ENCODE results near the gene WSCD2. TPM values are rescaled to one million over a fixed set of nuclear protein-coding genes. Genes with fewer than 3 reads are reported as not detected.

The WSCD2 gene
- total RNA-seq, 4 donors from 2014 or later = 0.46 to 1.3 (median 0.50) TPM; not detected in 1

DNA sequence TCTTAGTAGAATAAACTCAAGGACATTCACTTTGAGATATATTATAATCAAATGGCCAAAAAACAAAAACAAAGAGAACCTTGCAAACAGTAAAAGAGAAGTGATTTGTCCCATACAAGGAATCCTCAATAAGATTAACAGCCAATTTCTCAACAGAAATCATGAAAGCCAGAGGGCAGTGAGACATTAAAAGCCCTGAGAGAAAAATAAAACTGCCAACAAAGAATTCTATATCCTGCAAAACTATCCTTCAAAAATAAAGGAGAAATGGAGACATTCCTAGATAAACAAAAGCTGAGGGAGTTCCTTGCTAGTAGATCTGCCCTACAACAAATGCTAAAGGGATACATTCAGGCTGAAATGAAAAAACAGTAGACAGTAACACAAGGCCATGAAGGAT lies 131.9 kb downstream of the WSCD2 start:
- TF ChIP-seq, protein P1, sequence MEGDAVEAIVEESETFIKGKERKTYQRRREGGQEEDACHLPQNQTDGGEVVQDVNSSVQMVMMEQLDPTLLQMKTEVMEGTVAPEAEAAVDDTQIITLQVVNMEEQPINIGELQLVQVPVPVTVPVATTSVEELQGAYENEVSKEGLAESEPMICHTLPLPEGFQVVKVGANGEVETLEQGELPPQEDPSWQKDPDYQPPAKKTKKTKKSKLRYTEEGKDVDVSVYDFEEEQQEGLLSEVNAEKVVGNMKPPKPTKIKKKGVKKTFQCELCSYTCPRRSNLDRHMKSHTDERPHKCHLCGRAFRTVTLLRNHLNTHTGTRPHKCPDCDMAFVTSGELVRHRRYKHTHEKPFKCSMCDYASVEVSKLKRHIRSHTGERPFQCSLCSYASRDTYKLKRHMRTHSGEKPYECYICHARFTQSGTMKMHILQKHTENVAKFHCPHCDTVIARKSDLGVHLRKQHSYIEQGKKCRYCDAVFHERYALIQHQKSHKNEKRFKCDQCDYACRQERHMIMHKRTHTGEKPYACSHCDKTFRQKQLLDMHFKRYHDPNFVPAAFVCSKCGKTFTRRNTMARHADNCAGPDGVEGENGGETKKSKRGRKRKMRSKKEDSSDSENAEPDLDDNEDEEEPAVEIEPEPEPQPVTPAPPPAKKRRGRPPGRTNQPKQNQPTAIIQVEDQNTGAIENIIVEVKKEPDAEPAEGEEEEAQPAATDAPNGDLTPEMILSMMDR (IDR thresholded peaks at IDR 0.05) = no peak

GRCh38 chr12:108265505-108265904 lies 136.4 kb downstream of the WSCD2 start:
- no peak for DNase-seq (ENCODE audit: low spot score)
- TF ChIP-seq, protein P1 (IDR thresholded peaks at IDR 0.05) = no peak
- no peak for ATAC-seq (ENCODE audit: low FRiP score)

More for the DNA sequence above, 131.9 kb downstream of the WSCD2 start:
- DNase-seq (ENCODE audit: low spot score) (no peak), ATAC-seq (ENCODE audit: low FRiP score) (no peak)

DNA sequence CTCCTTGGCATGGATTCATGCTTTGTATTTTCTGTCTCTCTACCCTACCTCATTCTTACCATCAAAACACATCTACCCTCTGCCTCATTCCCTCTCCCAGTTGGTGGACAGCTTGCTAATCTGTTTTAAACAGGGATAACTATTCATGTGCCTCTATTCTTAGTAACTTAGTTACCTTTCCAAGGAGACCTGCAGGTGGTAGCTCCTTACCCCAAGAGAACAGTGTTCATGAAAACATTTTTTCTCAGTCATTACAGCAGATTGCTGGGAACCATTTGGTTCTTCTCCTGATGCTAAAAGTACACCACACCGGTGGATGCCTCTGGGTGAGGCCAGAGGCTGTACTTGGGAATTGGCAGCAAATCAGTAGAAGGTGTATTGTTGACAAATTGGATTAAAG lies 137.0 kb downstream of the WSCD2 start:
- TF ChIP-seq, protein P1 (IDR thresholded peaks at IDR 0.05) = no peak
- DNase-seq (ENCODE audit: low spot score) (no peak), ATAC-seq (ENCODE audit: low FRiP score) (no peak)

- TF ChIP-seq, protein P1 (IDR thresholded peaks at IDR 0.05) = no peak
- DNase-seq (ENCODE audit: low spot score) (no peak), ATAC-seq (ENCODE audit: low FRiP score) (no peak)
Observed at GRCh38 chr12:108267450-108267849, 138.4 kb downstream of the WSCD2 start.

GRCh38 chr12:108268397-108268796 lies 139.3 kb downstream of the WSCD2 start:
- no peak for ATAC-seq (ENCODE audit: low FRiP score)

GRCh38 chr12:108269224-108269623 lies 140.1 kb downstream of the WSCD2 start:
- no peak for DNase-seq (ENCODE audit: low spot score)
- TF ChIP-seq, protein P1 (IDR thresholded peaks at IDR 0.05) = no peak
- no peak for ATAC-seq (ENCODE audit: low FRiP score)

More at GRCh38 chr12:108268397-108268796, 139.3 kb downstream of the WSCD2 start:
- TF ChIP-seq, protein P1 (IDR thresholded peaks at IDR 0.05) = no peak
- DNase-seq (ENCODE audit: low spot score) = no peak

DNA sequence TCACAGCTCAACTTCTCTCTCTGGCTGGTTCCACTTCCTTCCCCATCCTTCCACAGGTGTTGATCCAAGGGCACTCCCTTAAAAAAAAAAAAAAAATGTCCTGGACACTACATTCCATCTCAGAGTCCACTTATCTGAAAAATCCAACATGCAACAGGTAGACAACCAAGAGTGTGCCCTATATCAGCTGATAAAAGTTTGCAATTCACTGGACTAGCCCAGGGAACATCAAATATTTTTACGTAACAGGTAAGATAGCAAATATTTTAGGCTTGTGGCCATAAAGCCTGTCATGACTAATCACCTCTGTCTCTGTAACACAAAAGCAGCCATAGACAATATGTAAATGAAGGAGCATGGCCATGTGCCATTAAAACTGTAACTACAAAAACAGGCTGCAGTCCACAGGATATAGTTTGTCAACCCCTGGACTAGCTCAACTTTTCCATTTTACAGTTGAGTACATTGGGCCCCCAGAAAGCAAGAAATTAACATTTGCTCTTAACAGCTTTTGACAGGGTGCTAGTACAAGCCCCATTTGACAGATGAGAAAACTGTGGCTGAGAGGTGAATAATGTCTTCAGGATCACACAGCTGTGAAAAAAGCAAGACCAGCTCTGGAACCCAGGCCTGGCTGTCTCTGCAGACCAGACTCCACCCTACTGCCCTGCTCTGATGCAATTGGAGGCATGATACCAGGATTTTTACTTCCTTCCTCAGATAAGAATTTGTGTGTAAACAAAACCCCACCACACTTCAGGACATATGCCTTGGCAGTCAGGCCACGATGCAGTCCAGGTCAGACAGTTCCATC lies 141.2 kb downstream of the WSCD2 start:
- no peak for DNase-seq (ENCODE audit: low spot score)
- TF ChIP-seq, protein P1 (IDR thresholded peaks at IDR 0.05) = no peak
- ATAC-seq (ENCODE audit: low FRiP score) = no peak

Measured in omental fat pad (tissue), 4 donors.